Measurements from ENCODE around the gene GLDN.

Gene GLDN

GRCh38 chr15:51390966-51391422 lies 49.5 kb downstream of the GLDN start:
- no peak overlapping the region for H2AFZ ChIP-seq (ENCODE audit: low read depth, low read length)
- 73% methylated on average over 5 of the region's 5 CpGs for whole genome bisulfite sequencing
- no peaks in the 10 kb centered on the region for H3K9me3 ChIP-seq (ENCODE audit: control insufficient read depth, low read length)
- no peak overlapping the region for H3K23ac ChIP-seq (ENCODE audit: low read length in 2 of 2)
- peaks cover 0 to 2% of the 10 kb centered on the region in 2 experiments for H3K27me3 ChIP-seq (ENCODE audit: control insufficient read depth in 1 of 2, insufficient read depth in 1 of 2, low read length in 2 of 2)
- no peak overlapping the region for H3K14ac ChIP-seq (ENCODE audit: low read length in 2 of 2)
- no peak overlapping the region for H2BK15ac ChIP-seq (ENCODE audit: low read depth, poor library complexity, severe bottlenecking)
- no peak for DNase-seq
- H2BK5ac ChIP-seq (ENCODE audit: low read depth, low read length, poor library complexity, severe bottlenecking) = no peak overlapping the region
- H3K79me1 ChIP-seq (replicated peaks; ENCODE audit: low read length, poor library complexity, severe bottlenecking) = no peaks in the 10 kb centered on the region
- H3K4ac ChIP-seq (ENCODE audit: low read depth in 1 of 2, low read length in 2 of 2) = no peak overlapping the region
- H4K8ac ChIP-seq (ENCODE audit: low read length) = no peak overlapping the region
- peaks cover 2% of the 10 kb centered on the region for H3K4me1 ChIP-seq (ENCODE audit: control insufficient read depth, insufficient read depth, low read depth, low read length)
- no peak overlapping the region for H2AK5ac ChIP-seq (ENCODE audit: low read length, severe bottlenecking)
- H2BK120ac ChIP-seq (ENCODE audit: low read depth, low read length) = no peak overlapping the region
- no peak overlapping the region for H4K91ac ChIP-seq (ENCODE audit: low read length)
- no peak overlapping the region for H3K9ac ChIP-seq (ENCODE audit: low read length)
- H3K4me3 ChIP-seq (ENCODE audit: insufficient read depth in 1 of 2, low read depth in 1 of 2, low read length in 2 of 2) = no peak overlapping the region
- H3K36me3 ChIP-seq (ENCODE audit: control insufficient read depth in 1 of 2, insufficient read depth in 2 of 2, low read depth in 1 of 2, low read length in 2 of 2) = no peaks in the 10 kb centered on the region
- no peak overlapping the region for H3K4me2 ChIP-seq (ENCODE audit: low read length, poor library complexity, severe bottlenecking)
- no peak overlapping the region for H2BK12ac ChIP-seq (ENCODE audit: low read length in 2 of 2)
- H3K18ac ChIP-seq (ENCODE audit: low read depth in 1 of 2, low read length in 2 of 2) = no peak overlapping the region
- no peak overlapping the region for H3K27ac ChIP-seq (ENCODE audit: low read length, poor library complexity, severe bottlenecking)

GRCh38 chr15:51396921-51397320 lies 55.5 kb downstream of the GLDN start:
- H4K91ac ChIP-seq (ENCODE audit: low read length) = no peak overlapping the region
- no peaks in the 10 kb centered on the region for H3K9me3 ChIP-seq (ENCODE audit: control insufficient read depth, low read length)
- no peak overlapping the region for H2BK120ac ChIP-seq (ENCODE audit: low read depth, low read length)
- no peak overlapping the region for H3K4ac ChIP-seq (ENCODE audit: low read depth in 1 of 2, low read length in 2 of 2)
- H2BK12ac ChIP-seq (ENCODE audit: low read length in 2 of 2) = no peak overlapping the region
- no CpG with 5 or more reads among the region's 2 CpGs for WGBS
- H3K36me3 ChIP-seq (ENCODE audit: control insufficient read depth in 1 of 2, insufficient read depth in 2 of 2, low read depth in 1 of 2, low read length in 2 of 2) = no peaks in the 10 kb centered on the region
- DNase-seq = no peak
- H3K9ac ChIP-seq (ENCODE audit: low read length) = no peak overlapping the region
- H3K18ac ChIP-seq (ENCODE audit: low read depth in 1 of 2, low read length in 2 of 2) = no peak overlapping the region
- H3K4me3 ChIP-seq (ENCODE audit: insufficient read depth in 1 of 2, low read depth in 1 of 2, low read length in 2 of 2) = no peak overlapping the region
- H3K4me1 ChIP-seq (ENCODE audit: control insufficient read depth, insufficient read depth, low read depth, low read length) = no peaks in the 10 kb centered on the region
- H3K4me2 ChIP-seq (ENCODE audit: low read length, poor library complexity, severe bottlenecking) = no peak overlapping the region
- H3K23ac ChIP-seq (ENCODE audit: low read length in 2 of 2) = no peak overlapping the region
- peak overlapping the region in 1 of 2 experiments; percentile 37 for H3K14ac ChIP-seq (ENCODE audit: low read length in 2 of 2)
- no peaks in the 10 kb centered on the region for H3K79me1 ChIP-seq (replicated peaks; ENCODE audit: low read length, poor library complexity, severe bottlenecking)
- H2BK5ac ChIP-seq (ENCODE audit: low read depth, low read length, poor library complexity, severe bottlenecking) = no peak overlapping the region
- H2AK5ac ChIP-seq (ENCODE audit: low read length, severe bottlenecking) = no peak overlapping the region
- H3K27me3 ChIP-seq (ENCODE audit: control insufficient read depth in 1 of 2, insufficient read depth in 1 of 2, low read length in 2 of 2) = peaks cover 32 to 36% of the 10 kb centered on the region in 2 experiments
- H2BK15ac ChIP-seq (ENCODE audit: low read depth, poor library complexity, severe bottlenecking) = no peak overlapping the region
- H3K27ac ChIP-seq (ENCODE audit: low read length, poor library complexity, severe bottlenecking) = no peak overlapping the region
- no peak overlapping the region for H4K8ac ChIP-seq (ENCODE audit: low read length)
- H2AFZ ChIP-seq (ENCODE audit: low read depth, low read length) = no peak overlapping the region

GRCh38 chr15:51398626-51399025 lies 57.2 kb downstream of the GLDN start:
- H3K18ac ChIP-seq (ENCODE audit: low read depth in 1 of 2, low read length in 2 of 2) = no peak overlapping the region
- no peak overlapping the region for H2BK12ac ChIP-seq (ENCODE audit: low read length in 2 of 2)
- no peak overlapping the region for H3K4ac ChIP-seq (ENCODE audit: low read depth in 1 of 2, low read length in 2 of 2)
- peaks cover 32 to 38% of the 10 kb centered on the region in 2 experiments for H3K27me3 ChIP-seq (ENCODE audit: control insufficient read depth in 1 of 2, insufficient read depth in 1 of 2, low read length in 2 of 2)
- no peak overlapping the region for H2BK5ac ChIP-seq (ENCODE audit: low read depth, low read length, poor library complexity, severe bottlenecking)
- no peak overlapping the region for H2BK120ac ChIP-seq (ENCODE audit: low read depth, low read length)
- no peak overlapping the region for H3K27ac ChIP-seq (ENCODE audit: low read length, poor library complexity, severe bottlenecking)
- H3K79me1 ChIP-seq (replicated peaks; ENCODE audit: low read length, poor library complexity, severe bottlenecking) = no peaks in the 10 kb centered on the region
- no peak overlapping the region for H3K14ac ChIP-seq (ENCODE audit: low read length in 2 of 2)
- H2AK5ac ChIP-seq (ENCODE audit: low read length, severe bottlenecking) = no peak overlapping the region
- H3K9me3 ChIP-seq (ENCODE audit: control insufficient read depth, low read length) = no peaks in the 10 kb centered on the region
- no peak overlapping the region for H2BK15ac ChIP-seq (ENCODE audit: low read depth, poor library complexity, severe bottlenecking)
- H3K4me2 ChIP-seq (ENCODE audit: low read length, poor library complexity, severe bottlenecking) = no peak overlapping the region
- no peak overlapping the region for H4K91ac ChIP-seq (ENCODE audit: low read length)
- no peaks in the 10 kb centered on the region for H3K4me1 ChIP-seq (ENCODE audit: control insufficient read depth, insufficient read depth, low read depth, low read length)
- H2AFZ ChIP-seq (ENCODE audit: low read depth, low read length) = no peak overlapping the region
- no peak overlapping the region for H3K4me3 ChIP-seq (ENCODE audit: insufficient read depth in 1 of 2, low read depth in 1 of 2, low read length in 2 of 2)
- no peak overlapping the region for H3K23ac ChIP-seq (ENCODE audit: low read length in 2 of 2)
- H4K8ac ChIP-seq (ENCODE audit: low read length) = no peak overlapping the region
- DNase-seq = no peak
- 77% methylated on average over 9 of the region's 9 CpGs for WGBS
- no peak overlapping the region for H3K9ac ChIP-seq (ENCODE audit: low read length)
- no peaks in the 10 kb centered on the region for H3K36me3 ChIP-seq (ENCODE audit: control insufficient read depth in 1 of 2, insufficient read depth in 2 of 2, low read depth in 1 of 2, low read length in 2 of 2)

GRCh38 chr15:51401051-51401780 lies 59.8 kb downstream of the GLDN start:
- Histone ChIP-seq H3K4me1 (ENCODE audit: control insufficient read depth, insufficient read depth, low read depth, low read length) (peaks cover 2% of the 10 kb centered on the region), H3K4me3 (ENCODE audit: insufficient read depth in 1 of 2, low read depth in 1 of 2, low read length in 2 of 2) (no peak overlapping the region), H3K18ac (ENCODE audit: low read depth in 1 of 2, low read length in 2 of 2) (no peak overlapping the region), H3K4me2 (ENCODE audit: low read length, poor library complexity, severe bottlenecking) (no peak overlapping the region), H2BK5ac (ENCODE audit: low read depth, low read length, poor library complexity, severe bottlenecking) (no peak overlapping the region), H3K79me1 (replicated peaks; ENCODE audit: low read length, poor library complexity, severe bottlenecking) (no peaks in the 10 kb centered on the region), H3K27ac (ENCODE audit: low read length, poor library complexity, severe bottlenecking) (no peak overlapping the region), H4K8ac (ENCODE audit: low read length) (no peak overlapping the region), H2BK120ac (ENCODE audit: low read depth, low read length) (no peak overlapping the region), H2BK15ac (ENCODE audit: low read depth, poor library complexity, severe bottlenecking) (no peak overlapping the region), H3K9me3 (ENCODE audit: control insufficient read depth, low read length) (no peaks in the 10 kb centered on the region), H3K36me3 (ENCODE audit: control insufficient read depth in 1 of 2, insufficient read depth in 2 of 2, low read depth in 1 of 2, low read length in 2 of 2) (no peaks in the 10 kb centered on the region), H3K9ac (ENCODE audit: low read length) (no peak overlapping the region), H3K4ac (ENCODE audit: low read depth in 1 of 2, low read length in 2 of 2) (no peak overlapping the region), H3K23ac (ENCODE audit: low read length in 2 of 2) (no peak overlapping the region), H3K14ac (ENCODE audit: low read length in 2 of 2) (no peak overlapping the region), H2BK12ac (ENCODE audit: low read length in 2 of 2) (no peak overlapping the region), H2AK5ac (ENCODE audit: low read length, severe bottlenecking) (no peak overlapping the region), H3K27me3 (ENCODE audit: control insufficient read depth in 1 of 2, insufficient read depth in 1 of 2, low read length in 2 of 2) (peaks cover 41 to 42% of the 10 kb centered on the region in 2 experiments), H2AFZ (ENCODE audit: low read depth, low read length) (no peak overlapping the region), H4K91ac (ENCODE audit: low read length) (no peak overlapping the region)
- 91% methylated on average over 7 of the region's 7 CpGs for WGBS
- DNase-seq = no peak
